ENCODE data around the gene LRRC8D.
"Not testable (repeated sequence)": the region's sequence is repeated elsewhere in the genome, so short reads cannot be mapped to it uniquely, and the experiment has no call there.

LRRC8D gene

DNA sequence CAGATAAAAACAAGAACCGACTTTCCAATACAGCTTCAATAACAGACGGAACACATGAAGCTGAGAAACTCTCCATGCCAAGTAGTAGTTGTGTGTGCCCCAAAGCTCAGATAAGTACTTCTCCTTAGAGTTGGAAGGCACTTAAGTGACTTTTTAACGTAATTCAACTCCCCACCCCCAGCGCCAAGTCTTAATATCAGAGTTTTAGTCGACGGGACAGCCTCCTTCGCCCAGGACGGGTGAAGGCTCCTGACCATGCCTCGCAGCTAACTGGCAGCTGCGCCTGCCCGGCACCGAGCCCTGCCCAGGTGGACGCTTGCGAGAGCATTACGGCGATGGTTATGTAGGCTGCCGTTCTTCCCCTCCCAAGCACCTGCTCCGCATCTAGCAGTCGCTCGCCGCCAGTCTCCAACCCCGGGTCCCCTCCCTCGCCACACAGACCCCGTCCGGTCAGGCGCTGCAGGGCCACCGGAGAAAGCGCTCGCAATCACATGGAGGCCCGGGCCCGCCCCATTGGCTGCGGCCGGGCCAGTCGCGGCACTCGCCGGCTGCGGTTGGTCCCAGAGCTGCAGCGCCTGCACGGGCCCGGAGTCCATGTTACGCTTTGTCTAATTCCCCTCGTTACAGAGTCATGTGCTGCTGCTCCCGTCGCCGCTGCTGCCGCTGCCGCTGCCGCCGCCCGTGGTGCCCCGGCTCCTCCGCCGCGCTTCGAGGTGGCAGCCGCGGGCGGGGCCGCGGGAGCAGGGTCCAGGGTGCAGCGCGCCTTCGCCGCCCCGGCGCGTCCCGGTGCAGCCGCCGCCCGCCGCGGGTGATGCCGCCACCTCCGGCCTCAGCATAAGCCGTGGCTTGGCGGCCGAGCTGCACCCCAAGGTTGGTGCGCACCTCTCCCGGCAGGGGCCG, at the start of gene LRRC8D:
Gene LRRC8D, plus strand, starts transcription at position 611 of the 900 bp plus-strand sequence. CDS start 112,037 bp downstream, outside the sequence.
- peak; percentile 96 for DNase-seq (ENCODE audit: low spot score)

DNA sequence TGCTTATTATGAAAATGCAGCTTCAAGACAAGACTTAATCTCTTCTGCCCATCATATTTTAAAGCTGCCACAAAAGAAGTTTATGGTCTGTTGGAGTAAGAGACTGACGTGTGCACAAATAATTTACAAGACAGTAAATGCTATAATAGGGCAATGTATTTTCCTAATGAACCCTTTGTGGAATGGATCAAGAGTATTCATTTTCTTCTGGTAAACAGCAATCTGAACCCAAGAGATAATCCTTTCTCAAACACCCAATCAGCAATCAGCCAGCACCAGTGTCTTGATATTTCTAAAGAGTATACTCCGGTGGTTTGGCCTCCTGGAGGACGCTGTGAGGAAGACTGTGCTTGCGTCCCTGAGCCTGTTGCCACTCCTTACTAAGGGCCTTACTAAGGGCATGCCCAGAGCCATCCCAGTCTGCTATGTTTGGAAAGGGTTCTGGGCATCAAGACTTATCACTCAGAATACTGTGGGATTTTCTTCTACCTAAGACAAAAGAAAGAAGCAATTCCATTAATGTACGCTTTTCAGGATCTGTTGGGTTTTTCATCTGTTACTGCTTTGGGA, 48.8 kb upstream of the LRRC8D start:
- no peak for DNase-seq (ENCODE audit: low spot score)

DNA sequence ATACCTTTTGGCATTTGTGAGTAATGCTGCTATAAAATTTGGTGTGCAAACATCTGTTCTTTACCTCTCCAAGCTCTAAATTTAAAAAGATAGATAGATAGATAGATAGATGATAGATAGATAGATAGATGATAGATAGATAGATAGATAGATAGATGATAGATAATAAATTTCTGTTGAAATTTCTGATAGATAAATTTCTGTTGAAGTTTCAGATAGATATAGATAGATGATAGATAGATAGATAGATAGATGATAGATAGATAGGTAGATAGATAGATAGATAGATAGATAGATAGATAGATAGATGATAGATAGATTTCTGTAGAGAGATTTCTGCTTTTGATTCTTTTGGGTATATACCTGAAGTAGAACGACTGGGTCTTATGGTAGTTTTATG, 44.7 kb upstream of the LRRC8D start:
- not testable (repeated sequence) for DNase-seq (ENCODE audit: low spot score)

DNA sequence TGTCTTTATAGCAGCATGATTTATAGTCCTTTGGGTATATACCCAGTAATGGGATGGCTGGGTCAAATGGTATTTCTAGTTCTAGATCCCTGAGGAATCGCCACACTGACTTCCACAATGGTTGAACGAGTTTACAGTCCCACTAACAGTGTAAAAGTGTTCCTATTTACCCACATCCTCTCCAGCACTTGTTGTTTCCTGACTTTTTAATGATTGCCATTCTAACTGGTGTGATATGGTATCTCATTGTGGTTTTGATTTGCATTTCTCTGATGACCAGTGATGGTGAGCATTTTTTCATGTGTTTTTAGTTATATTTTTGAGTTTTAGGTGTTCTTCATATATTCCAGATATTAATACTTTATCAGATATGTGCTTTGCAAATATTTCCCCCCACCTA, 43.6 kb upstream of the LRRC8D start:
- not testable (repeated sequence) for DNase-seq (ENCODE audit: low spot score)

DNA sequence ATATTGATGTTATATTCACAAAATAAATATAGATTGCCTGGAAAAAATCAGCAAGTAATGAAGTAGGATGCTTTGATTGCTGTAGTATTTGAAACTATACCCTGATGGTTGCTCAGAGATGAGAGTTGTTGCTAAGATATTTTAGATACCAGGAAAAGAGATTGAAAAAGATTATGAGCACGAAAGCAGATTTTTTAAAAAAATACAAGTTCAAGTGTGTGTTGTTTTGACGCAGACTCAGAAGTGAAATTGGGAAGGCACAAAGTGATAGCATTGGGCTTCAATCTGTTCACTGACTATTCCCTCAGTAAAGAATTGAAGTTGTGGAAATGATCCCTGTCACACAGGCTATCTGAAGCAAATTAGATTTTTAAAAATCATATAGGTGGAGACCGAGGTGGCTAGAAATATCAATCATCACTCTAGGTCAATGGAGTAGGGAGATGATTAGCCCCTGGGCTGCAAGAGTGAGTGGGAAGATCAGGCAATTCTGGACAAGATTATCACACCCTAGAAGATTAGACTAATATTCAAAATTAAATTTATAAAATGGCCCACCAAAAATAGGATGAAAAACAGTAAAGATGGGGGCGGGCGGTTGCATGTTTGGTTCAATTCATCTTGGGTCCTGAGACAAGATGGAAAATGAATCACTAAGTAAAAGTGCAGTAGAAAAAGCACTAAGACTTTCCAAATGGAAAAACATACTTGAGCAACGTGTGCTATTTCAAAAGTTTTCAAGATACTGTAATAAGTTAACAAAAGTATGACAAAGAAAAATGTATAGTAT, 41.5 kb upstream of the LRRC8D start:
- DNase-seq (ENCODE audit: low spot score) = no peak

DNA sequence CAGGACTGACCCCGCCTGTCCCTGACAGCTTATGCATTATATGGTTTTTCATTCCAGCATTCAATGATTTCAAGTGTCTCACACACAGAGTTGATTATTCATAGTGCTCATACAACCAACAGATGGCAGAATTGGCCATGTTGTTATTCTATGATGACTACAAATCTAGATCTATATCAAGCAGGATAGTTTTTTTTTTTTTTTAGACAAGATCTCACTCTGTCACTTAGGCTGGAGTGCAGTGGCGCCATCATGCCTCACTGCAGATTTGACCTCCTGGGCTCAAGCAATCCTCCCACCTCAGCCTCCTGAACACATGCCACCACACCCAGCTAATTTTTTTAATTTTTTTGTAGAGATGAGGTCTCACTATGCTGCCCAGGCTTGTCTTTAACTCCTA, 40.1 kb upstream of the LRRC8D start:
- no peak for DNase-seq (ENCODE audit: low spot score)

DNA sequence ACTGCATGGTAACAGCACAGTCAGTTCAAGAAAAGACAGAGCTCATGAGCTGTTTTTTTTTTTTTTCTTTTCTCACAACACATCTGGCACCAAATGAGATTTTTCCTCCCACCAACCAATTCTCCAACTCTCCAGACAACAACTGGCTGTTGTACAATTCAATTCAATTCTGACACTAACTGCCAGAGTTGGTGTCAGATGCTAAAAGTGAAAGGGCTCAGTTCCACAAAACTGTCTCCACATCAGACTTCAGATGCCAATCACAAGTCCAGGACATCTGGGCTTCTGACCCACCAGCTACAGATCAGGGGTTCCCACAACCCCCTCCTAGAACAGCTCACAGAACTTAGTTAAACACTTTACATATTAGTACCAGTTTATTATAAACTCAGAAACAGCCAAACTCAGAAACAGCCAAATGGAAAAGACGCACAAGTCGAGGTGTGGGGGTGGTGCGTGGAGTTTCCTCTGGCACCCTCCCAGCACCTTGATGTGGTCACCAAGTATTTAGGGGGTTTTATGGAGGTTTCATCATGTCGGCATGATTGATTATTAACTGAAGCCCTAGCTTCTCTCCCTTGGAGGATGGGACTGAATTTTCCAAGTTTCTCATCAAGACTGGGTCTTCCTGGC, 39.2 kb upstream of the LRRC8D start:
- no peak for DNase-seq (ENCODE audit: low spot score)

DNA sequence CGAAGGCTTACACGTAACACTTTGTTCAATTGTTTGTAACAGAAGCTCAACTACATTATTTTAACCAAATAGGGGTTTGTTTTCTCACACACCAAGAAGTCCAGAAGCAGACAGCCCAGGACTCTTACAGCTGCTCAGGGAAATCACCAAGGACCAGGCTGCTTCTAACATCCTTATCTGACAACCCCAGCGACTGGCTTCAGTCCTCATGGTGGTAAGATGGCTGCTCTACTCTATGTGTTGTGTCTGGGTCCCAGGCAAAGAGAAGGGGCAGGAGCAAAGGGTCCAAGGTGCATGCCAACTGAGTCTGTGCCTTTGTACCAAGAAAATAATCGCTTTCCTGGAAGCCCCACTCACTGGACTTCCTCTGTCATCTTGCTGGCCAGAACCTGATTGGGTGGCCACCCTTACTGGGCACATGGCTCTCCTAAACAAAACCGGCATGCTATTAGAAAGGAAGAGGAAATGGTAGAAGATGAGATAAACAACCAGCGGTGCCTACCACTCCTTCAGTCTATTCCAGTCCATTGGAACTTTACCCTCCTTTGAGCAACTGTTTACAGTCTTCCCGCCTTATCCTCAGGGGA, 34.1 kb upstream of the LRRC8D start:
- no peak for DNase-seq (ENCODE audit: low spot score)

DNA sequence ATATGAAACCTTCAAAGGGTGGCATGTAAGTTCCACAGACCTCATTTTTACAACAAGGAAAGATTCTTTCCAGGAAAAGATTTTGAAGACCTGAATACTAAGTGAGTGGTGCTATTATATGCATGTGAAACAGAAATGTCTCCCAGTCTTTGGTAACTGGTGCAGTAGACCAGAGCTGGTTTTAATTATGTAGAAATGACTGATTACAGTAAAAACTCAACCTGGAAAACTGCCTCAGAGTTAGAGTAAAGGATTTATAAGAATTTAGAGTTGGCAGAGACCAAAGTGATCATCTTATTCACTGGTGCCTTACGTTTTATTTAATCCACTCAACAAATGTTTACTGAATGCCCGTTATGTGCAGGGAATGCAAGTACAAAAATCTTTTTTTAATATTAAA, 30.2 kb upstream of the LRRC8D start:
- no peak for DNase-seq (ENCODE audit: low spot score)

DNA sequence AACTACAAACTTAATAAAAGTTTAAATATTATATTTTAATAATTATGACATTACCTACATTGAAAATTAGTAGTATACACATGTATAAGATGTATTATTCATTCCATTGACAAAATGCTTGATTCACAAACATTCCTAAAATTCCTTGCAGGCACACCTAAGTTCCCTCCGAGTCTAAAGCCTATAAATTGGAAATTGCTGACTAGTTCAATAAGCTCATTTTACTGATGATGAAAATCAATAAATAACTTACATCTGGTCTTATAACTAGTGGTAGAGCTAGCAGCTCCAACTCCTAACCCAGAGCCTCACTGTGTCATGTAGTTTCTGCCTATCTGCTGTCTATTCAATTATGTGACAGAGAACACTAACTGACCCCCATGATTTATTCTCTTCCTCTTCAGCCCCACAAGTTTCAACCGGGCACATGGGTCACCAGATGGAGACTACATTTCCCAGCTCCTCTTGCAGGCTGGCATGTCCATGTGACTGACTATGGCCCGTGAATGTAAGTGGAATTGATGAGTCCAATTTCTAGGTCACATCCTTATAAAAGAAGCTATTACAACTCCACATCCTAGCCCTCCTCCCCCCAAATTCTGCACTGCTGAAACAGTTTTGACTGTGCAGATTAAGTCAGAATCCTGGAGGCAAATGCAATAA, 29.6 kb upstream of the LRRC8D start:
- no peak for DNase-seq (ENCODE audit: low spot score)

DNA sequence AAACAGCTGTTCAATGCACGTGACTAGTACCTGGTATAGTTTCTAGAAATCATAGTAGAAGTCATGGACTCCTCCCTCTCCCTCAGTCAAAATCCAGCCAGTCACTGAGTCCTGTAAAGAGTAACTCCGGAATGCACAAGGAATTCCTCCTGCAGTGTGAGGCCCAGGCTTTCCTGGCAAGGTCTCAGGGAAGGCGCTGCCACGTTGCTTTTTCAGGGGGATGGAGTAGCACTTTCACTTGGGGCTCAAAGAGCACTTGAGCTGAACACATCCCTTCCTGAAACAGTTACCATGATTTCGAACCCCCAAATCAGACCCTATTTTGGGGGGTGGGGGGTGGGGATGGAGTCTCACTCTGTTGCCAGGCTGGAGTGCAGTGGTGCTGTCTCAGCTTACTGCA, 26.4 kb upstream of the LRRC8D start:
- DNase-seq (ENCODE audit: low spot score) = peak; percentile 50

DNA sequence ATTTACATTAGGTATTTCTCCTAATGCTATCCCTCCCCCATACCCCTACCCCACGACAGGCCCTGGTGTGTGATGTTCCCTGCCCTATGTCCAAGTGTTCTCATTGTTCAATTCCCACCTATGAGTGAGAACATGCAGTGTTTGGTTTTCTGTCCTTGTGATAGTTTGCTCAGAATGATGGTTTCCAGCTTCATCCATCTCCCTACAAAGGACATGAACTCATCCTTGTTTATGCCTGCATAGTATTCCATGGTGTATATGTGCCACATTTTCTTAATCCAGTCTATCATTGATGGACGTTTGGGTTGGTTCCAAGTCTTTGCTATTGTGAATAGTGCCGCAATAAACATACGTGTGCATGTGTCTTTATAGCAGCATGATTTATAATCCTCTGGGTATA, 25.3 kb upstream of the LRRC8D start:
- DNase-seq (ENCODE audit: low spot score) = not testable (repeated sequence)

DNA sequence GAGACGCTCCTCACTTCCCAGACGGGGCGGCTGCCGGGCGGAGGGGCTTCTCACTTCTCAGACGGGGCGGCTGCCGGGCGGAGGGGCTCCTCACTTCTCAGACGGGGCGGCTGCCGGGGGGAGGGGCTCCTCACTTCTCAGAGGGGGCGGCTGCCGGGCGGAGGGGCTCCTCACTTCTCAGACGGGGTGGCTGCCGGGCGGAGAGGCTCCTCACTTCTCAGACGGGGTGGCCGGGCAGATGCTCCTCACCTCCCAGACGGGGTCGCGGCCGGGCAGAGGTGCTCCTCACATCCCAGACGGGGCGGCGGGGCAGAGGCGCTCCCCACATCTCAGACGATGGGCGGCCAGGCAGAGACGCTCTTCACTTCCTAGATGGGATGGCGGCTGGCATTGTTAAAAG, 23.0 kb upstream of the LRRC8D start:
- not testable (repeated sequence) for DNase-seq (ENCODE audit: low spot score)

DNA sequence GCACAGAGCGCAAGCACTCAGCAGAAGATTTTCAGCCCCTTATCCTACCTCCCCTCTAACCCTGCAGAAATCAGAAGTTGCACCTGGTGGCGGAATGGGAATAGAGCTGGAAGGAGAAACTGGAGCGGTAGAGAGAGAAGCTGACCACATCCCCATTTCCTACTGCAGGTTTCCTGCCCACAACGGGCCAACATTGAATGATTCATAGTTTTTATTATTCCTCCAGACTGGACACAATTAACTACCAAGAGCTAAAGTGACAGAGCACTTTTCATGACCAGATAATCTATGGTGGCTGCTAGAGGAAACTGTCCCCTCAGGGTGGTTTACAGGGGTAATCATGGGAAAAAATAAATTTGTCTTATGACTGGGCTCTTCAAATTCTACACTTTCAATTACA, 21.3 kb upstream of the LRRC8D start:
- DNase-seq (ENCODE audit: low spot score) = no peak

DNA sequence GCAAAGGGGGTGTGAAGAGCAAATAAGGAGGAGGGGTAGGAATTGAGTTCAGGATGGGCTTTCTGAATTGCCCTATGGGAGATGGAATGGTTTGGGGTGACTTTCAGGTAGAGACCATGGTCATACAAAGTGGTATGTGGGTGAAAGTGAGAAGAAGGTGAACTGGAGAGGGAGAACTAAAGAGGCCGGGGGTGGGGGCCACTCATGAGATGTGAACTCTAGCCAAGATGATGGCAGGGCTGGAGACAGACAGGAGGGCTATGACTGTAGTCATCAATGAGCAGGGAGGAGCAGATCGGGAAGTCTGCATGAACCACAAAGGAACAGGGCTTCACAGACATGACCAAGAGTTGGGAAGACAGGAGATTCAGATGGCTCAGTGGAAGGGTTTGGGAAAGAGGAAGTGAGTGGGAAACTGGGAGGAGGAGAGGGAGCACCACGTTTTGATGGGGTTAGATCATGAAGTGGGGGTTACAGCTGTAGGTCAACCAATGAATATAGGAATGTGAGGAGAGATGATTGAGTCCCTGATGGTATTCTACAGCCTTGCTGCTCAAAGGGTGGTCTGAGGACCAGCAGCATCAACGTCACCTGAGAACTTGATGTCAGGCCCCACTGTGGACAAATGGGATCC, 20.7 kb upstream of the LRRC8D start:
- no peak for DNase-seq (ENCODE audit: low spot score)

DNA sequence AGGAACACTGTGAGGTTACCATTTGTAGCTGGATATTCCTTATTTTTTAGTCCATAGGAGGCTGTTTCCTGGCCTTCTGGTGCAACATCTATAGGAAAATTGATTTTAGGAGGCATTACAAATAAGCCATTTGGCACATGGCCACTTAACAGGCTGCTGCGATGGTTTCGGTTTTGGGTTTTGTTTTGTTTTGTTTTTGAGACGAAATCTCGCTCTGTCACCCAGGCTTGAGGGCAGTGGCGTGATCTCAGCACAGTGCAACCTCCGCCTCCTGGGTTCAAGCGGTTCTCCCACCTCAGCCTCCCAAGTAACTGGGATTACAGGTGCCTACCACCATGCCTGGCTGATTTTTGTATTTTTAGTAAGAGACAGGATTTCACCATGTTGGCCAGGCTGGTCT, 20.1 kb upstream of the LRRC8D start:
- DNase-seq (ENCODE audit: low spot score) = no peak

DNA sequence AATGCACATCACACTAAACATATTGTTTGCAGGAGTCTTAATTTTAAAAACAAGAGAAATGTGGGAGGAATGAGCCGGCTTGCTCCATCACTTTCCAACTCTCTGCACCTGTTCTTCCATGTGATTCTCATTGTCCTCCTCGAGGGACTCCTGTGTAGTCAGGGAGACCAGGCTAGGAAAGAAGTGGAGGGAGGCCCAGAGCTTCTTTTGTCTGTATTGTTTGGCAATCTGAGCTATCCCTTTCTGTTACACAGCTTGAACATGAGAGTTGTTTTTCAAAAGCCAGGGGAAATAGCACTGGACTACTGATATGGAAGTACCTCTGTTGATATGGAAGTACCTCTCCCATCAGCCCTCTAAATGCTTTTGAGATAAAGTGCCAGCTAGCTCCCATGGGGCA, 18.8 kb upstream of the LRRC8D start:
- DNase-seq (ENCODE audit: low spot score) = no peak

DNA sequence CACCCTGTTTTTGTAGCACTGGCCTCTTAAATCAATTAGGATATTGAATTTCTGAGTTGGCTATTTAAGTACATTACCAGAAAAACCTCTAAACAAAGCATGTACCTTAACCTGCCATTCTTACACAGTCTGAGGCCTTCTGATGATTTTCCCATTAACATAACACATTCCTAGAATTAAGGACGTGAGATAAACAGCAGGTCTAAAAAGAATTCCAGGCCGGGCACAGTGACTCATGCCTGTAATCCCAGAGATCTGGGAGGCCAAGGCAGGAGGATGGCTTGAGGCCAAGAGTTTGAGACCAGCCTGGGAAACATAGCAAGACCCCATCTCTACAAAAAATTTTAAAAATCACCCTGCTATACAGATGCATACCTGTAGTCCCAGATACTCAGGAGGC, 18.0 kb upstream of the LRRC8D start:
- DNase-seq (ENCODE audit: low spot score) = no peak

DNA sequence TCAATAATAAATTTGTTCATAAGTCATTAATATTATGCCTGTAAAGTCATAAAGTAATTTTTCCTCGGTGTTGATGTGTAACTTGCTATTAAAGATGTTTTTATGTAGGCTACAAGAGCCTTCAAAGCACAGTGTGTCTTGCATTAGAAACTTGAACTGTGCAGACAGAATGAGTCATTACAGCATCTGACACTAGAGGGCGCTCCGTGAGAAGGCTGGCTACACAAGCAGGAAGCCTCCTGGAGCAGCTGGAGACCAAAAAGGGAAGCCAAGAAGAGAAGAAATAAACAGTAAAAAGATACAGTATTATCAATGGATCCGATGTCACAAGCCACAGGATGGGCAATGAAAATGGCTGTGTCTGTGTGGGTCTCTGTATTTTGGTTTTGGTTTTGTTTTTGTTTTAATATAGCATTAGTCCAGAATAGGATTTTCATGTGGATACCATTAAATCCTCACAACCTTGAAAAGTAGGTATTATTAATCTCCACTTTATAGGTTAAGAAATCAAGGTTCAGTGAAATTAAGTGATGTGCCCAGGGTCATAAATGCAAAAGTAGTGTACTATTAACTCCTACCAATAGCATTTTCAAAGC, 16.1 kb upstream of the LRRC8D start:
- peak; percentile 74 for DNase-seq (ENCODE audit: low spot score)

DNA sequence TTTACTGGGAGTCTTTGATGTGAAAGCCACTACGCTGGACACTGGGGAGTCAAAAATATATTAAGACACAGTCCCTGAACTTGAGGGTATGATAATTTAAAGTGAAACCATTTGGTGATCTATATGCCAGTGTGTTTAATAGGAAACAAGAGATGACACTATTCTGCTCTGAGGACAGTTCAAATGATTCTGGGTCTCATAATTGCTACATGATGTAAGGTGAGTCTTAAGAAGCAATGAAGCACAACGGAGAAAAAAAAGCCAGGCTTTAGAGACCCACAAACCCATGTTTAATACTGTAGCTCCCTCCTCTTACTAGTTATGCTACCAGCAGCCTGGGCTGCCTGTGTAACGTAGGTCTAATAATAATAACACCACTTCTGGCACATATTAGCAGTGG, 14.2 kb upstream of the LRRC8D start:
- DNase-seq (ENCODE audit: low spot score) = no peak

DNA sequence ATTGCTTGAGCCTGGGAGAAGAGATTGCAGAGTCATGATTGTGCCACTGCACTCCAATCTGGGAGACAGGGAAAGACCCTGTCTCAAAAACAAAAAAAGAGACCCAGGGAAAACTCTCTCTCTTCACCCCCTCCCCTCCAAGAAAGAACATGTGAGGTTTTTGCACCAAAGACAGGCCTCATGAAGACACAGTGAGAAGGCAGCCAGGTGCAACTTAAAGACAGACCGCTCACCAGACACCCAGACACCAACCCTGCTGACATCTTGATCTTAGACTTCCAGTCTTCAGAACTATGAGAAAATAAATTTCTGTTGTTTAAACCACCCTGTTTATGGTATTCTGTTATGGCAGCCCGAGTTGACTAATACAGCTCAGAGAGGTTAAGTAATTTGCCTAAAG, 13.3 kb upstream of the LRRC8D start:
- no peak for DNase-seq (ENCODE audit: low spot score)
